Measurements from ENCODE around the gene RPS25. TPM values are rescaled to one million over a fixed set of nuclear protein-coding genes. Genes with fewer than 3 reads are reported as not detected.
A peak's percentile ranks its signal among the peaks of the same experiment; 100 is the strongest.

Gene RPS25
- total and polyA plus RNA-seq, 4 donors, result 483 to 2,643 (median 958) TPM

DNA sequence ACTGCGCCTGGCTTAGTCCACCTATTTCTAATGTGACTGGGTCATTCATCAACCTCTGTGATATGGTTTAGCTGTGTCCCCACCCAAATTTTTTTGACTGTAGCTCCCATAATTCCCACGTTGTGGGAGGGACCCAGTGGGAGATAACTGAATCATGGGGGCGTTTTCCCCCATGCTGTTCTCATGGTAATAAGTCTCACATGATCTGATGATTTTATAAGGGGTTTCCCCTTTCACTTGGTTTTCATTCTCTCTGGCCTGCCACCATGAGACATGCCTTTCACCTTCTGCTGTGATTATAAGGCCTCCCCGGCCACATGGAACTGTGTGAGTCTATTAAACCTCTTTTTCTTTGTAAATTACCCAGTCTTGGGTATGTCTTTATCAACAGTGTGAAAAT is 11.5 kb downstream of the RPS25 start:
- no peak overlapping the region for H3K4me3 ChIP-seq
- no peak for DNase-seq
- no peak for ATAC-seq (ENCODE audit: insufficient read depth, low FRiP score)
- peaks cover 0 to 28% (median 22%) of the 10 kb centered on the region in 4 donors for H3K36me3 ChIP-seq (ENCODE audit: control insufficient read depth in 4 of 4, insufficient read depth in 4 of 4, low read length in 4 of 4)
- TF ChIP-seq, protein P1, sequence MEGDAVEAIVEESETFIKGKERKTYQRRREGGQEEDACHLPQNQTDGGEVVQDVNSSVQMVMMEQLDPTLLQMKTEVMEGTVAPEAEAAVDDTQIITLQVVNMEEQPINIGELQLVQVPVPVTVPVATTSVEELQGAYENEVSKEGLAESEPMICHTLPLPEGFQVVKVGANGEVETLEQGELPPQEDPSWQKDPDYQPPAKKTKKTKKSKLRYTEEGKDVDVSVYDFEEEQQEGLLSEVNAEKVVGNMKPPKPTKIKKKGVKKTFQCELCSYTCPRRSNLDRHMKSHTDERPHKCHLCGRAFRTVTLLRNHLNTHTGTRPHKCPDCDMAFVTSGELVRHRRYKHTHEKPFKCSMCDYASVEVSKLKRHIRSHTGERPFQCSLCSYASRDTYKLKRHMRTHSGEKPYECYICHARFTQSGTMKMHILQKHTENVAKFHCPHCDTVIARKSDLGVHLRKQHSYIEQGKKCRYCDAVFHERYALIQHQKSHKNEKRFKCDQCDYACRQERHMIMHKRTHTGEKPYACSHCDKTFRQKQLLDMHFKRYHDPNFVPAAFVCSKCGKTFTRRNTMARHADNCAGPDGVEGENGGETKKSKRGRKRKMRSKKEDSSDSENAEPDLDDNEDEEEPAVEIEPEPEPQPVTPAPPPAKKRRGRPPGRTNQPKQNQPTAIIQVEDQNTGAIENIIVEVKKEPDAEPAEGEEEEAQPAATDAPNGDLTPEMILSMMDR (IDR thresholded peaks at IDR 0.05; ENCODE audit: control extremely low read depth, extremely low read depth), result no peak
- H3K27me3 ChIP-seq (ENCODE audit: control insufficient read depth in 3 of 3, insufficient read depth in 3 of 3, low read length in 2 of 3), result no peaks in the 10 kb centered on the region
- no peak overlapping the region for H3K27ac ChIP-seq (ENCODE audit: low read depth in 1 of 2, low read length in 1 of 2)
- 87 to 91% methylated on average over 4 of the region's 4 CpGs for WGBS, 2 donors
- no peaks in the 10 kb centered on the region for H3K4me1 ChIP-seq (ENCODE audit: control insufficient read depth in 5 of 5, insufficient read depth in 5 of 5, low read length in 5 of 5)
- H3K9me3 ChIP-seq (ENCODE audit: control insufficient read depth in 4 of 4, insufficient read depth in 3 of 4, low read length in 3 of 4), result no peaks in the 10 kb centered on the region
- no peak overlapping the region for H3K9ac ChIP-seq (ENCODE audit: insufficient read depth in 1 of 2, low read length in 2 of 2)

DNA sequence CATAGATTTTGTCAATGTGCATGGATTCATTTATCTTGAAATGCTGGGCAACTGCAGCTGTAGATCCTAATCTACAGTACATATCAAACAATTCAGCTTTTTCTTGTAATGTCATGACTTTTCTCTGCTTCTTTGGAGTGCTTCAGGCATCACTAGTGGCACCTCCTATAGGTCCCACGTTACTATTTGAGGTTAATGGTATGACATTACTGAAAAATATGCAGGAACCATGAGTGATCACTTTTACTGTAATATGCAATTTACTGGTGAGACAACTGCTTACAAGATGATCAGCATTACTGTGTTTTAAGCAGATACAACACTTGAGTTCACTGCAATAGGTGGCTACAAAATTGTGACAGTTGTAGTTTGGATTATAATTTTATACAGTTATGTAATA is 17.2 kb downstream of the RPS25 start:
- H3K27me3 ChIP-seq (ENCODE audit: control insufficient read depth in 3 of 3, insufficient read depth in 3 of 3, low read length in 2 of 3), result no peaks in the 10 kb centered on the region
- H3K9ac ChIP-seq (ENCODE audit: insufficient read depth in 1 of 2, low read length in 2 of 2), result no peak overlapping the region
- TF ChIP-seq, protein P1 (IDR thresholded peaks at IDR 0.05; ENCODE audit: control extremely low read depth, extremely low read depth), result no peak
- no peaks in the 10 kb centered on the region for H3K9me3 ChIP-seq (ENCODE audit: control insufficient read depth in 4 of 4, insufficient read depth in 3 of 4, low read length in 3 of 4)
- no peak overlapping the region for H3K4me3 ChIP-seq
- peaks cover 0 to 20% (median 5%) of the 10 kb centered on the region in 5 donors for H3K4me1 ChIP-seq (ENCODE audit: control insufficient read depth in 5 of 5, insufficient read depth in 5 of 5, low read length in 5 of 5)
- WGBS, 2 donors, result 64 to 71% methylated on average over 1 of the region's 1 CpG
- peaks cover 5 to 18% (median 14%) of the 10 kb centered on the region in 4 donors for H3K36me3 ChIP-seq (ENCODE audit: control insufficient read depth in 4 of 4, insufficient read depth in 4 of 4, low read length in 4 of 4)
- no peak for ATAC-seq (ENCODE audit: insufficient read depth, low FRiP score)
- no peak for DNase-seq
- no peak overlapping the region for H3K27ac ChIP-seq (ENCODE audit: low read depth in 1 of 2, low read length in 1 of 2)

DNA sequence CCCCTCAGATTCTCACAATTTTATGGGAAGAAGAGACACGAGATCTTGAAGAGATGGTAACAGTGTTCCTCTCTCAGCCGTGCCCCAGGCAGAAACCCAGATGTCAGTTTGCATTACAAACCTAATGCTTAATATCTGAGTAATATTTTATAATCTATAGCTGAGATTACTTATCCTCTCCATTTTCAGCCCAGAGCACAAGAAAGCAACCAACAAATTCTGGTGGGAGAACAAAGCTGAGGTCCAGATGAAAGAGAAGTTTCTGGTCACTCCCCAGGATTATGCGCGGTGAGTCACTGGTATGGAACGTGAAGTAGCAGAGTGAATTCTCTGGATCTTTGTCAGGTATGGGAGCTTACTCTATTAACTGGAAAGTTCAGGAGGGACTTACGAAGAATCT is 19.3 kb downstream of the RPS25 start:
- Histone ChIP-seq H3K36me3 (ENCODE audit: control insufficient read depth in 4 of 4, insufficient read depth in 4 of 4, low read length in 4 of 4) (peaks cover 5 to 14% (median 11%) of the 10 kb centered on the region in 4 donors), H3K9ac (ENCODE audit: insufficient read depth in 1 of 2, low read length in 2 of 2) (peak overlapping the region; percentile 16 to 46), H3K27ac (ENCODE audit: low read depth in 1 of 2, low read length in 1 of 2) (peak overlapping the region; percentile 69 to 95), H3K27me3 (ENCODE audit: control insufficient read depth in 3 of 3, insufficient read depth in 3 of 3, low read length in 2 of 3) (no peaks in the 10 kb centered on the region), H3K4me1 (ENCODE audit: control insufficient read depth in 5 of 5, insufficient read depth in 5 of 5, low read length in 5 of 5) (peaks cover 0 to 20% (median 5%) of the 10 kb centered on the region in 5 donors), H3K9me3 (ENCODE audit: control insufficient read depth in 4 of 4, insufficient read depth in 3 of 4, low read length in 3 of 4) (no peaks in the 10 kb centered on the region), H3K4me3 (peak overlapping the region; percentile 94)
- TF ChIP-seq, protein P1 (IDR thresholded peaks at IDR 0.05; ENCODE audit: control extremely low read depth, extremely low read depth), result no peak
- DNase-seq (peak in 1 of 3 donors; percentile 13), ATAC-seq (ENCODE audit: insufficient read depth, low FRiP score) (no peak)
- whole genome bisulfite sequencing, 2 donors, result 50 to 71% methylated on average over 6 of the region's 6 CpGs

DNA sequence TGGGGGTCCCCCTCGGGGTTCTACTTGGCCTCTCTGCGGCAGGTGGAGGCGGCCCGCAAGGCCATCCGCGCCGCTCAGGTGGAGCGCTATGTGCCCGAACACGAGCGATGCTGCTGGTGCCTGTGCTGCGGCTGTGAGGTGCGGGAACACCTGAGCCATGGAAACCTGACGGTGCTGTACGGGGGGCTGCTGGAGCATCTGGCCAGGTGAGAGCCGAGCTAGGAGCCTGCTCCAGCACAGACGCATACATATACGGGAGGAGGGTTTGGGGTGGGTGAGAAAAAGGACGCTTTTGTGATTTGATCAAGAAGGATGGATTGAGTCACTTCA is 19.8 kb downstream of the RPS25 start:
- Histone ChIP-seq H3K27ac (ENCODE audit: low read depth in 1 of 2, low read length in 1 of 2) (peak overlapping the region; percentile 69 to 95), H3K4me1 (ENCODE audit: control insufficient read depth in 5 of 5, insufficient read depth in 5 of 5, low read length in 5 of 5) (peaks cover 0 to 20% (median 5%) of the 10 kb centered on the region in 5 donors), H3K9ac (ENCODE audit: insufficient read depth in 1 of 2, low read length in 2 of 2) (peak overlapping the region; percentile 16 to 46), H3K27me3 (ENCODE audit: control insufficient read depth in 3 of 3, insufficient read depth in 3 of 3, low read length in 2 of 3) (no peaks in the 10 kb centered on the region), H3K9me3 (ENCODE audit: control insufficient read depth in 4 of 4, insufficient read depth in 3 of 4, low read length in 3 of 4) (no peaks in the 10 kb centered on the region), H3K4me3 (peak overlapping the region; percentile 94), H3K36me3 (ENCODE audit: control insufficient read depth in 4 of 4, insufficient read depth in 4 of 4, low read length in 4 of 4) (peaks cover 5 to 14% (median 11%) of the 10 kb centered on the region in 4 donors)
- peak in 1 of 3 donors; percentile 16 for DNase-seq
- TF ChIP-seq, protein P1 (IDR thresholded peaks at IDR 0.05; ENCODE audit: control extremely low read depth, extremely low read depth), result no peak
- peak; percentile 6 for ATAC-seq (ENCODE audit: insufficient read depth, low FRiP score)
- 1 to 6% methylated on average over 18 to 19 of the region's 19 CpGs for WGBS, 2 donors
